GM12873 (cell line): ENCODE results near the gene AKR1E2.

Source experiments
- TF ChIP-seq, protein P1 (sequence below): IDR thresholded peaks from 2 replicates; pipeline ENCODE4 v1.5.1; 2012; ENCODE audit warnings: low read depth, mild to moderate bottlenecking, moderate library complexity, low read length, control low read depth; ENCODE audit not compliant: insufficient read depth; ENCODE audit errors: missing control alignments

The AKR1E2 gene

DNA sequence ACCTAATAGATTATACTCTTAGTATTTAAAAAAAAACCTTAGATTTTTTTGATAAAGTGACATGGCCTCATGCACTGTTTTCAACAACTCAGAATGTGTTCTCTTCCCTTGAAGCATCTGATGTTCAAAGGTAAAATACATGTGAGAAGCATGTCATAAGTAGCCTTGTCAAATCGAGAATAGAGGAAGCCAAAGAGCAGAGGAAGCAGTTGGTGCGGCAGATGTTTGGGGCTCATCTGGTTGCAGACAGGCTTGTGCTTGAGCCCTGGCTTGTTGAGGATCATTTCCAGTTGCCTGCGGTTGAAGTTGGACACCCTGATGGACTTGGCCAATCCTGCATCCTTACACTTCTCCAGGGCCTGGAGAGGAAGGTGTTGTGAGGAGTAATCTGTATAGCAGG is 59.2 kb downstream of the AKR1E2 start:
- TF ChIP-seq, protein P1, sequence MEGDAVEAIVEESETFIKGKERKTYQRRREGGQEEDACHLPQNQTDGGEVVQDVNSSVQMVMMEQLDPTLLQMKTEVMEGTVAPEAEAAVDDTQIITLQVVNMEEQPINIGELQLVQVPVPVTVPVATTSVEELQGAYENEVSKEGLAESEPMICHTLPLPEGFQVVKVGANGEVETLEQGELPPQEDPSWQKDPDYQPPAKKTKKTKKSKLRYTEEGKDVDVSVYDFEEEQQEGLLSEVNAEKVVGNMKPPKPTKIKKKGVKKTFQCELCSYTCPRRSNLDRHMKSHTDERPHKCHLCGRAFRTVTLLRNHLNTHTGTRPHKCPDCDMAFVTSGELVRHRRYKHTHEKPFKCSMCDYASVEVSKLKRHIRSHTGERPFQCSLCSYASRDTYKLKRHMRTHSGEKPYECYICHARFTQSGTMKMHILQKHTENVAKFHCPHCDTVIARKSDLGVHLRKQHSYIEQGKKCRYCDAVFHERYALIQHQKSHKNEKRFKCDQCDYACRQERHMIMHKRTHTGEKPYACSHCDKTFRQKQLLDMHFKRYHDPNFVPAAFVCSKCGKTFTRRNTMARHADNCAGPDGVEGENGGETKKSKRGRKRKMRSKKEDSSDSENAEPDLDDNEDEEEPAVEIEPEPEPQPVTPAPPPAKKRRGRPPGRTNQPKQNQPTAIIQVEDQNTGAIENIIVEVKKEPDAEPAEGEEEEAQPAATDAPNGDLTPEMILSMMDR, result no peak

GRCh38 chr10:4887501-4887900 is 61.5 kb downstream of the AKR1E2 start:
- TF ChIP-seq, protein P1, result no peak

DNA sequence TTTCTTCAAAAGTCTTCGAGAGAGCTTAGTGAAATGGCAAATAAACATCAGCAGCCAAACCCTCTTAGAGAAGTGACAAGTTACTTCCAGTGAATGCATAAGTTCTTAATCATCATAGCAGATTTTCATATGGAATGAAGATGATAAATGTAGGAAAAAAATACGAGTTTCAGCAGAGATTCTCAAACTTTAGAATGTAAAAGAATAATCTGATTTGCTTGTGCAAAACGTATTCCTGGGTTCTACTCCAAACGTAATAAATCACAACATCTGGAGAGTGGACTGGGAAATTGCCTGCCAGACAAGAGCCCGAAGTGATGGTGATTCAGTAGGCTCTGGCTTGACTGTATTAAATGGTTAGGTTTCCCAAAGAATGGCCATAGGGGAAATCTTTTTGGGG is 62.2 kb downstream of the AKR1E2 start:
- TF ChIP-seq, protein P1, result no peak

- TF ChIP-seq, protein P1, result no peak
Observed at GRCh38 chr10:4889959-4890358, 64.0 kb downstream of the AKR1E2 start.

GRCh38 chr10:4892681-4893080 is 66.7 kb downstream of the AKR1E2 start:
- TF ChIP-seq, protein P1, result no peak

GRCh38 chr10:4894335-4894734 is 68.3 kb downstream of the AKR1E2 start:
- TF ChIP-seq, protein P1, result no peak
